Mesothelial cell of epicardium (in vitro differentiated cells): ENCODE results near the gene UNC79. TPM values are rescaled to one million over a fixed set of nuclear protein-coding genes. Genes with fewer than 3 reads are reported as not detected.

ENCODE experiments used
- DNase-seq, 2 experiments: peaks; one replicate each; pipeline ENCODE4 v3.0.0; 2021; ENCODE audit warnings: low spot score in 2 of 2; ENCODE audit not compliant: unreplicated experiment in 2 of 2
- H3K27ac Mint-ChIP-seq: 2 replicates; pipeline ENCODE4 v1.8.0; 2021; ENCODE audit warnings: mixed read lengths
- H3K27me3 Mint-ChIP-seq: 2 replicates; pipeline ENCODE4 v1.8.0; 2021; ENCODE audit warnings: low read depth, mixed read lengths
- H3K36me3 Mint-ChIP-seq: 2 replicates; pipeline ENCODE4 v1.8.0; 2021; ENCODE audit warnings: mixed read lengths
- H3K4me1 Mint-ChIP-seq: 2 replicates; pipeline ENCODE4 v1.8.0; 2021; ENCODE audit warnings: mixed read lengths
- H3K4me3 Mint-ChIP-seq: 2 replicates; pipeline ENCODE4 v1.8.0; 2021; ENCODE audit warnings: mild to moderate bottlenecking, moderate library complexity, mixed read lengths
- H3K9me3 Mint-ChIP-seq: 2 replicates; pipeline ENCODE4 v1.8.0; 2021; ENCODE audit warnings: mixed read lengths
- total RNA-seq: library from RNA; stranded (reverse); gene quantifications from 3 replicates; pipeline ENCODE4 v1.2.1, GENCODE V29; 2021
- TF ChIP-seq, protein P1 (sequence below): fragments of 200-600 bp; sonication (generic); IDR thresholded peaks from one replicate; pipeline ENCODE4 v1.5.0; 2021; ENCODE audit warnings: antibody characterized with exemption; ENCODE audit not compliant: unreplicated experiment

The UNC79 gene
- total RNA-seq, 1 donor from 2014 or later: 0.92 TPM

GRCh38 chr14:93743270-93744060, 312.7 kb downstream of the UNC79 start:
- TF ChIP-seq, protein P1, sequence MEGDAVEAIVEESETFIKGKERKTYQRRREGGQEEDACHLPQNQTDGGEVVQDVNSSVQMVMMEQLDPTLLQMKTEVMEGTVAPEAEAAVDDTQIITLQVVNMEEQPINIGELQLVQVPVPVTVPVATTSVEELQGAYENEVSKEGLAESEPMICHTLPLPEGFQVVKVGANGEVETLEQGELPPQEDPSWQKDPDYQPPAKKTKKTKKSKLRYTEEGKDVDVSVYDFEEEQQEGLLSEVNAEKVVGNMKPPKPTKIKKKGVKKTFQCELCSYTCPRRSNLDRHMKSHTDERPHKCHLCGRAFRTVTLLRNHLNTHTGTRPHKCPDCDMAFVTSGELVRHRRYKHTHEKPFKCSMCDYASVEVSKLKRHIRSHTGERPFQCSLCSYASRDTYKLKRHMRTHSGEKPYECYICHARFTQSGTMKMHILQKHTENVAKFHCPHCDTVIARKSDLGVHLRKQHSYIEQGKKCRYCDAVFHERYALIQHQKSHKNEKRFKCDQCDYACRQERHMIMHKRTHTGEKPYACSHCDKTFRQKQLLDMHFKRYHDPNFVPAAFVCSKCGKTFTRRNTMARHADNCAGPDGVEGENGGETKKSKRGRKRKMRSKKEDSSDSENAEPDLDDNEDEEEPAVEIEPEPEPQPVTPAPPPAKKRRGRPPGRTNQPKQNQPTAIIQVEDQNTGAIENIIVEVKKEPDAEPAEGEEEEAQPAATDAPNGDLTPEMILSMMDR: no peak
- Mint-ChIP-seq H3K4me3 (no peak overlapping the region), H3K9me3 (no peaks in the 10 kb centered on the region), H3K27me3 (peaks cover 2% of the 10 kb centered on the region), H3K4me1 (peaks cover 32% of the 10 kb centered on the region), H3K36me3 (no peaks in the 10 kb centered on the region), H3K27ac (no peak overlapping the region)
- DNase-seq: no peak

DNA sequence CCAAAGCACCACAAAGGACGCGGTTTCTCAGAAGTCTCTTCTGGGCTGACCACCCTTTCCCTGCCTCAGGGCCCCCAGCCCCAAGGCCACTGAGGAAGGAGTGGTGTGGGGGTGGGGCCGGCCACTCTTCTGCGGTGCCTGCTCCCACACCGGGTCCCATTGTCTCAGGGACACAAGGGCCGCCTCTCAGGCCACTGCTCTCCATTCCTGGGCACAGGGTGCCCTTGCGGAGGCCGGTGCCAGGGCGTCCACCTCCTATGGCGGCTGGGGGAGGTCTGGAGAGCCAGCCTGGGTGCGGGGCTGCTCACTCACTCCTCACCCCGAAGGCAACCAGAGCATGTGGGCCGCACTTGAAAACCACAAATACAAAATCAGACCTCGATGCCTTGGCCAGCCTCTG, 313.4 kb downstream of the UNC79 start:
- no peak overlapping the region for H3K27ac Mint-ChIP-seq
- peaks cover 2% of the 10 kb centered on the region for H3K27me3 Mint-ChIP-seq
- H3K4me3 Mint-ChIP-seq: no peak overlapping the region
- peaks cover 32% of the 10 kb centered on the region for H3K4me1 Mint-ChIP-seq
- TF ChIP-seq, protein P1: no peak
- no peak for DNase-seq
- no peaks in the 10 kb centered on the region for H3K9me3 Mint-ChIP-seq
- H3K36me3 Mint-ChIP-seq: no peaks in the 10 kb centered on the region

GRCh38 chr14:93744876-93745275, 314.1 kb downstream of the UNC79 start:
- Mint-ChIP-seq H3K4me3 (no peak overlapping the region), H3K36me3 (no peaks in the 10 kb centered on the region), H3K27me3 (peaks cover 2% of the 10 kb centered on the region), H3K9me3 (no peaks in the 10 kb centered on the region), H3K4me1 (peaks cover 32% of the 10 kb centered on the region), H3K27ac (no peak overlapping the region)
- no peak for DNase-seq
- TF ChIP-seq, protein P1: no peak

DNA sequence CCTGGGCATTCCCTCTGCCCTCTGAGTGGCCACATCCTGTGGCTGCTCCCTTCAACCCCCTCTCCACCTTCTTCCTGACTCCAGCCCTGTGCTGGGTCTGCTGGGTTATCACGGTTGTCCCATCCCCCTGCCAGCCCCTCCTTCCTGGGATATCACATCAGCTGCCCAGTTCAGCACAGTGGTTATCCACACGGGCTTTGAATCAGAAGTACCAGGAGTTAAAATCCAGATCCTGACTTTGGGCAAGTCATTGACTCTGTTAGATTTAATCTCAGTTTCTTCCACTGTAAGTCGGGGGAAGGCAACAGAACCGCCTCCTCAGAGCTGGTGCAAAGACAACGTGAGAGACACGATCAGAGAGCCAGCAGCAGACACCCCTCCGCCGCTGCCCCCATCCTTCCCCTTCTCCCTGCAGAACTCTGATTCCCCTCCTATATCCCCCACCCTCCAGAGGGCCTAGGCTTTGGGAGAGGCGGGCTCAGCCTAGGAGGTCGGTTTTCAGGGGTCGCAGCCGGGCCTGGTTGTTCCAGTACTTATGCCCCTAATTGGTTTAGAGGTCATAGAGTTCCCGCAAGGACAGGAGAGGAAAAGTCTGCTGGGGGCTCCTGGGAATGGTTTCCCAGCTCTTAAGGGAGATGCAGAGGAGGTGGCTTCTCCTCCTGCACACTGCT, 315.0 kb downstream of the UNC79 start:
- no peak overlapping the region for H3K4me3 Mint-ChIP-seq
- peaks cover 2% of the 10 kb centered on the region for H3K27me3 Mint-ChIP-seq
- peaks cover 32% of the 10 kb centered on the region for H3K4me1 Mint-ChIP-seq
- TF ChIP-seq, protein P1: no peak
- no peak for DNase-seq
- H3K27ac Mint-ChIP-seq: no peak overlapping the region
- H3K36me3 Mint-ChIP-seq: no peaks in the 10 kb centered on the region
- no peaks in the 10 kb centered on the region for H3K9me3 Mint-ChIP-seq

DNA sequence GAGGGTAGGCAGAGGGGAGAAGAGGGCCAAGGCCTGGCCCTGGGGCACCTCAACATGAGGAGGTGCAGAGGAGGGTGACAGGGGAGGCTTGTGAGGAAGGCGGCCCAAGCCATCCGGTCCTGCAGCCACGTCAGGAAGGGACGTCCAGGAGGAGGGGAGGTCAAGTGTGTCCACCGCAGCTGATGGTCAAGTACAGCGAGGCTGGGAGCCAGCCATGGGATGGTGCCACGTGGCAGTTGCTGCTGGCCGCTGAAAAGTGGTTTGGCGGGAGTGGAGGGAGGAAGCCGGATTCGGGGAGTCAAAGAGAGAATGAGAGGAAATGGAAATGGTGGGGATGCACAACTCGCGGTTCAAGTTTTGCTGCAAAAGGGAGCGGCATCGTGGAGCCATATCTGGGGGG, 316.4 kb downstream of the UNC79 start:
- no peak for DNase-seq
- no peak overlapping the region for H3K27ac Mint-ChIP-seq
- TF ChIP-seq, protein P1: no peak
- peaks cover 37% of the 10 kb centered on the region for H3K4me1 Mint-ChIP-seq
- no peak overlapping the region for H3K4me3 Mint-ChIP-seq
- no peaks in the 10 kb centered on the region for H3K27me3 Mint-ChIP-seq
- H3K9me3 Mint-ChIP-seq: no peaks in the 10 kb centered on the region
- no peaks in the 10 kb centered on the region for H3K36me3 Mint-ChIP-seq
